ENCODE data around the gene USP13.
"Not testable (repeated sequence)": the region's sequence is repeated elsewhere in the genome, so short reads cannot be mapped to it uniquely, and the experiment has no call there.

USP13 gene

DNA sequence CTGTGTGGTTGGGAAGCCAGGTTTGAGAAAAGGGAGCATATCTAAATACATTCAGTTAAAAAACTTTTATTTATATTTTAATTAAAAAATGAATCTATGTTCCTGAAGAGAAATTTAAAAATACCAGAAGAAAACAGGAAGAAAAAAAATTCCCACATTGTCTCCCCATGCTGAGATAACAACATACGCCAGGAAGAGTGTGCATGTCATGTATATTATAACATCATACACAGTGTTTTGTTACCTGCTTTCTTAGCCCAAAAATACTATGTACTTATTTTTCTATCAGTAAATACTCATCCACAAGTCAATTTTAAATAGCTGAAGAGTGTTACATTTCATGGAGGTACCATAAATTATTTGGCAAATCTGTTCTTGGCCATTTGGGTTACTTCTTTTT lies 18.5 kb downstream of the USP13 start:
- TF ChIP-seq GATA1 (IDR thresholded peaks at IDR 0.05; ENCODE audit: low read depth, low read length): no peak
- TF ChIP-seq POLR2A (IDR thresholded peaks at IDR 0.05; ENCODE audit: low read length): no peak
- DNase-seq: no peak

DNA sequence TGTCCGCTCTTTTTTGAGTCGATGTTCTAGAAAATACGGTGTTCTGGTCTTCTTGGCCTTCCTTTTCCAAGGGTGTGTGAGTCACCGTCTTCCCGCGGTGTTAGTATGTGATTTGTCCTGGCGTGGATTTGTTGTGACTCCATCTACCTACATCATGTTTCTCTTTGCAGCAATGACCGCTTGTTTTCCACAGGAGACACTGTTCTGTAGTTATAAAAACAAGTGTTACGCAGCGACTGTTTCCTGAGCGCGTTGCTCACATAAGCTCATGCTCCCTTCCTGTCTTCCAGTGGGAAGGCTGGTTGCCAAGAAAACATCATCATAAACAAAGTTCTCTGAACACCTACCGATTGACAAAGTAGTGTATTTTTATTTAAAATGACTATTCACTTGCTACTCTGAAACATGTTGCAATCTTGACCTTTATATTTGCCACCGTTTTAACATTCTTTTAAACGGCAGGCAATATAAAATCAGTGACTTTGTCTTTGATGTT lies 19.0 kb downstream of the USP13 start:
- no peak for DNase-seq
- TF ChIP-seq GATA1 (IDR thresholded peaks at IDR 0.05; ENCODE audit: low read depth, low read length): no peak
- no peak for TF ChIP-seq POLR2A (IDR thresholded peaks at IDR 0.05; ENCODE audit: low read length)

DNA sequence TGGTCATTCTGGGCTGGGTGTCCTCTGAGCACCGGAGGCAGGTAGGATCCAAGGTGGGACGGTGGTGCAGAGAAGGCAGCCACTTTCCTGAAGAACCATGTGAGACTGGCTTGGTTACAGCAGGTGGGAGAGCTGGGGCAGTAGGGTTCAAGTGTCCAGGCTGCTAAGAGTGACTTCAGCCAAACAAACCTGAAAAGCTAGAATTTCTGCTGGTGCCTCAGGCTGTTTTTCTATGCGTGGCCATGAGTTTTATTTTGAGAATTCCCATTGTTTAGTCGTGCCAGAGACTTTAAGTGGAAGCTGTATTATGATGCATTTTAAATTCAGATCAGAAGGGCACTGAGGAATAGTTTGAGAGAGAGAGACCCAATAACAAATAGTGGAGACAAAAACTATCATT lies 20.1 kb downstream of the USP13 start:
- DNase-seq: no peak
- no peak for TF ChIP-seq GATA1 (IDR thresholded peaks at IDR 0.05; ENCODE audit: low read depth, low read length)
- no peak for TF ChIP-seq POLR2A (IDR thresholded peaks at IDR 0.05; ENCODE audit: low read length)

DNA sequence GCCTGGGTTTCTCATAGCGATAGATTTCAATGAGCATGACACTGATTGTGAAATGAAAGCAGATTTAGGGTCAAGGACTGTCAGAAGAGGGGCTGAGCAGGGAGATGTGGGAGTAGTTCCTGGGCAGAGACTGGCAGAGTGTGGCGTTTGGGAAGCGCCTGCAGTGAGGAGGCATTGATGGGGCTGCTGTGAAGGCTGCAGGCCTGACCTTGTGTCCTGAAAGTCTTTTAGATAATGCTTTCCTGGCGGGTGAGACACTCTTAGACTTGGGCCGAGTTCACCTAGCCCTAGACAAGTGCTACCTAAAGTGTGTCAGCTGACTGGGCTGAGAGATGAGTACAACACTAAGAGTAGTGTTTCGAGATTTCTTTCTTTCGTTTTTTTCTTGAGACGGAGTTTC lies 20.7 kb downstream of the USP13 start:
- DNase-seq: no peak
- TF ChIP-seq POLR2A (IDR thresholded peaks at IDR 0.05; ENCODE audit: low read length) (no peak), GATA1 (IDR thresholded peaks at IDR 0.05; ENCODE audit: low read depth, low read length) (no peak)

DNA sequence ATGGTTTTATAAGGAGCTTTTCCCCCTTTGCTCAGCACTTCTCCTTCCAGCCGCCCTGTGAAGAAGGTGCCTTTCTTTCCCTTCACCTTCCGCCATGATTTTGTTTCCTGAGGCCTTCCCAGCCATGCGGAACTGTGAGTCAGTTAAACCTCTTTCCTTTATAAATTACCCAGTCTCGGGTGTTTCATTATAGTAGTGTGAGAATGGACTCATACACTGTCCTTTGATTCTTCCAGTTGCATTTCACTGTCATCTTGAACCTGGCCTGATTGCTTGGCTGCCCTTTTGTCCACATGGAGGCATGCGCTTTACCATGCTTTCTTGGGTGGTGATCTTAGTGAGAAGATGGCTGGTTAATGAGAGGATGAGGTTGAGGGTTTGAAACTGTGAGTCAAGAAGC lies 23.2 kb downstream of the USP13 start:
- no peak for DNase-seq
- TF ChIP-seq GATA1 (IDR thresholded peaks at IDR 0.05; ENCODE audit: low read depth, low read length): no peak
- no peak for TF ChIP-seq POLR2A (IDR thresholded peaks at IDR 0.05; ENCODE audit: low read length)

DNA sequence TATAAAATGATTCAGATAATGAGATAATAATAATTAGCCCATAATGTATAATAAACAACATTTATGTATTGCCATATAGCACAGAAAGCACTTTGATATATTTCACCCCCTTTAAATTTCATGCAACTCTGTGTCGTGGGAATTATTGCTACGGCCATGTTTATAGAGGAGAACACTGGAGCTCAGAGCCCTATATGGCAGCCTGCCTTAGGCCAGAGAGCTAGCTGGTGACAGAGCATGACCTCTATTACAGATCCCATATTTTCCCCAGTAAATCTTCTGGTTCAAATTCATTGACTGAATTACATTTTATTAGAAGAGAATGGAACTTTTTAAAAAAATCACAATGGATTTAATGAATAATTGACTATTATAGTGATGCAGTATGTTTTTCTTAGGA lies 25.0 kb downstream of the USP13 start:
- DNase-seq: no peak
- no peak for TF ChIP-seq POLR2A (IDR thresholded peaks at IDR 0.05; ENCODE audit: low read length)
- TF ChIP-seq GATA1 (IDR thresholded peaks at IDR 0.05; ENCODE audit: low read depth, low read length): no peak

DNA sequence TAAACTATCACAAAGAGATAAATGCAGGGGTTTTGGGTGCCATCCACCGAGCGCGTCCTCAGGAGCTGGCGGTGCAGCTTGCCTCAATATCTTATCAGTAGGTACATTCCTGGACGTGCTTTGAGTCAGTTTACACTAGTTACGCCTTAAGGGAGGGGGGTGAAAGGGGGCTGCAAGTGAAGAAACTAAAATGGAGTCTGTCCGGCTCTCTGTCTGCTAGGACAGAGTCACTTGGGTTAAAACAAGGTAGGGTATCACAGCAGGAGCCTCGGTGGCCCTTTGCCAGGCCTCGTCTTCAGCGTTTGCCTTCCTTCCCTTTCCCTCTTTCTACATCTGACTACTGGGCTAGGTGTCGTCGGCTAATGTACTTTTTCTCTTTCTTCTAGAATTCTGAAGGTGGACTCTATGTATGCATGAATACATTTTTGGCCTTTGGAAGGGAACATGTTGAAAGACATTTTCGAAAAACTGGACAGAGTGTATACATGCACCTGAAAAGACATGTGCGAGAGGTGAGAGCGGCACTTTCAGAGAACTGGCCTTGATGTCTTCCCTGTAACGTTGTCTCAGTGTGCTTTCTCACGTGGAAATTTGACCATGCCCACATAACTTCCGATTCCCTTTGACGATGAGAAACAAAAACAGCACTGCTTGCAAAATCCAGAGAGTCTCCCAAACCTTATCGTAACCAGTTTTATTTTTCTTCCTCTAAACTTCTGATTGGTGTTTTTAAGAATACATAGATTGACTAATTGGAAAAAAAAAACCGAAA lies 28.8 kb downstream of the USP13 start:
- DNase-seq: no peak
- no peak for TF ChIP-seq GATA1 (IDR thresholded peaks at IDR 0.05; ENCODE audit: low read depth, low read length)
- no peak for TF ChIP-seq POLR2A (IDR thresholded peaks at IDR 0.05; ENCODE audit: low read length)

DNA sequence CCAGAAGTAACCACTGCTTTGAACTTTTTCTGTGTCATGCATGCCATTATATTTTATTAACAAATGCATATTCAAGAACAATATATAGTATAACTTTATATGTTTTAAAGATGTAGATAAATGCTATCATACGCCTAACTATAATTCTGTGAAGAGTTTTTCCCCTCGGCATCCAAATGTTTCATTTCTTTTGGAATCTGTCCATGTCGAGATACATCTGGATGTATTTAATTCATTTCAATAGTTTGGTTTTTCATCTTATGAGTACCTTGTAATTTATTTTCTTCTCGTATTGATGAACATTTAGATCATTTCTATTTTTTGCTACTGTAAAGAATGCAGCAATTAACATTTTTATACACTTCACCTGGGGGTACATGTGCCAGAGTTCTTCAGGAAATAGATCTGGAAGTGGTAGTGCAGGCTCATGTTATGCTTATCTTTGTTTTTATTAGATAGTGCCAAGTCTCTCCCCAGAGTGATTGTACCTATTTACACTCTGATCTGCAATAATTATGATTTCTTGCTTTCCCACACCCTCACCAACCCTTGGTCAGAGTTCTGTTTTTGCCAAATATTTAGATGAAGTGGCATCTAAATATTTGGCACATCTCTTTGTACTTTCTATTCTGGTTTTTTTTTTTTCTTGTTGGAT lies 29.7 kb downstream of the USP13 start:
- TF ChIP-seq POLR2A (IDR thresholded peaks at IDR 0.05; ENCODE audit: low read length): no peak
- TF ChIP-seq GATA1 (IDR thresholded peaks at IDR 0.05; ENCODE audit: low read depth, low read length): no peak
- no peak for DNase-seq

DNA sequence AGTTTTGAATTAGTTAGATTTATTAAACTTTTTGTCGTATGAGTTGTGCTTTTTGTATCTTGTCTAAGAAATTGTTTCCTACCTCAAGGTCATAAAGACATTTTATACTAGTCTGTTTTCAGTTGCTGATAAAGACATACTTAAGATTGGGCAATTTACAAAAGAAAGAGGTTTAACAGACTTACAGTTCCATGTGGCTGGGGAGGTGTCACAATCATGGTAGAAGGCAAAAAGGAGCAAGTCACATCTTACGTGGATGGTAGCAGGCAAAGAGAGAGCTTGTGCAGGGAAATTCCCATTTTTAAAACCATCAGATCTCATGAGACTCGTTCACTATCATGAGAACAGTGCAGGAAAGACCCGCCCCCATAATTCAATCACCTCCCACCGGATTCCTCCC lies 30.4 kb downstream of the USP13 start:
- not testable (repeated sequence) for DNase-seq

DNA sequence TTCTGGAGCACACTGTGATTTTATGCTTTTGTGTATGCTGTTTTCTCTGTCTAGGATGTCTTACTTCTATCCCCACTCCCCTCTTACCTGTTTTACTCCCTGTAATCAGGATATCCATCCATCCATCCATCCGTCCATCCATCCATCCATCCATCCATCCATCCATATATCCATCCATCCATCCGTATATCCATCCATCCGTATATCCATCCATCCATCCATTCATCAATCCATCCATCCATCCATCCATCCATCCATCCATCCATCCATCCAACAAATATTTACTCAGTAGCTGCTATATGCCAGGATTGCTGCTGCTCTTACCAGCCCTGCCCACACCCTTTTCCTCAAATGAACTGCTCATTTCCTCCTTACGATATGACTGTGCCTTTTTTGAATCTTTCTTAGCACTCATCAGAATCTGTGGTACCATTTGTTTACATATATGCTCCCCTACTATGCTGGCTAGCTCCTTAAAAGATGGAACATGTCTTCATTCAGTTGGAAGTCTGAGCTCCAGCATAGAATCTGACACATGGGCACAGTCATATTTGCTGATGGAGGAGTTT lies 35.2 kb downstream of the USP13 start:
- DNase-seq: no peak
- TF ChIP-seq POLR2A (IDR thresholded peaks at IDR 0.05; ENCODE audit: low read length) (no peak), GATA1 (IDR thresholded peaks at IDR 0.05; ENCODE audit: low read depth, low read length) (no peak)

DNA sequence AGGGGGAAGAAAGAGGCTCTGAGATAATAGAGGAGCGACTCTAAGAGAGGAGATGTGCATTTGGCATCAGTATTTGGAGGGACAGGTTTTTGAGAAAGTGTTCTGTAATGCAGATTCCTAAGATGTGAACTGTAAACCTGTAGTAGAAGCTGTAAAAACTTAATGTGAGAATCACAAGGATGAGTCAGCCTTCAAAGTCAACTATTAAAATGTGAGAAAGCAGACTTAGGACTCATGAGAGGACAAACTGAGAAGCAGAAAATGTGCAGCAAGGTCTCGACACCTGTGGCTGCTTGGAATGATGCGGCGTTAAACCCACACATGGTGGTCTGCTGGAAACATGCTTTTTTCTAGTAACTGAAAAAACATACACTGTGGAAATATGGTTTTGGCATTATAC lies 36.0 kb downstream of the USP13 start:
- TF ChIP-seq POLR2A (IDR thresholded peaks at IDR 0.05; ENCODE audit: low read length): no peak
- no peak for TF ChIP-seq GATA1 (IDR thresholded peaks at IDR 0.05; ENCODE audit: low read depth, low read length)
- no peak for DNase-seq

DNA sequence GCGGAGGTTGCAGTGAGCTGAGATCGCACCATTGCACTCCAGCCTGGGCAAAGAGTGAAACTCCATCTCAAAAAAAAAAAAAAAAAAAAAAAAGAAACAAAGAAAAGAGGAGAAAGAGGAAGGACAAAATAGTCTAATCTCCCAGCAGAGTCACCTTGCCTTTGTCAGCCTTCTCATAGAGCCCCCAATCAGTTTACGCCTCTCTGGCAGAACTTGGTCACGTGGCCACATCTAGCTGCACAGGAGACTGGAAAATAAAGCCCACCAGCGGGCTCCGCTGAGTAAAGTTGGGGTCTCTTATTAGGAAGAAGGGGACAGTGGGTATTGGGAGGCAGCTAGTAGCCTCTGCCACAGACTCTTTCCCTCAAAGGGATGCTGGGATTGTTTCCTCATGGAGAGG lies 41.9 kb downstream of the USP13 start:
- DNase-seq: no peak
- TF ChIP-seq GATA1 (IDR thresholded peaks at IDR 0.05; ENCODE audit: low read depth, low read length) (no peak), POLR2A (IDR thresholded peaks at IDR 0.05; ENCODE audit: low read length) (no peak)

DNA sequence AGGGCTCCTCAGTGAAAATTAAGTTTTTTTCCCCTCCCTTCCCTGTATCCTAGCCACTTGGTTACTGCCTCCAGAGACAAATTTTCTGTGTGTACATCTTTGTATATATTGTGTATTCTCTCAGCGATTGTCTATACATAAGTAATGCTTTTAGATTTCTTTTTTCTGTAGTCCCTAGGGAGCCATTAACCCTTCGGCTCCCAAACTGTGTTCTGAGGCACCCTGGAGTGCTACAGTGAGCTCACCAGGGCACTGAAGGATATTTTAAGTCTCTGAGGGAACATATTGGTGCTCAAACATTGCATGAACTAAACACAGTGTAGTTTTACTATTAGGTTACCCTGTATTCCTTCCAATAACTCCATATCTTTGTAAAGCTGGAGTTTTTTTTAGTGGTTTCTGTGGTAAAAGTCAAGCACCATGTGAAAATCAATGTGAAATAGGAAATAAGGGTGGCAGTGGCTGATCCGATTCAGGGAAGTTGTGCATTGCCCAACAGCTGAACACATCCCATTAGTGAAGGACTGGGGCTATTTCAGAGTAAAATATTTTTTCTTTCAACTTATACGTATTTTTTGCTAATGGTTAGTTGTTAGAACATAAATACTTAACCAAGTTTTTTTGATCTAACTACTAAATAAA lies 43.0 kb downstream of the USP13 start:
- TF ChIP-seq POLR2A (IDR thresholded peaks at IDR 0.05; ENCODE audit: low read length) (no peak), GATA1 (IDR thresholded peaks at IDR 0.05; ENCODE audit: low read depth, low read length) (no peak)

DNA sequence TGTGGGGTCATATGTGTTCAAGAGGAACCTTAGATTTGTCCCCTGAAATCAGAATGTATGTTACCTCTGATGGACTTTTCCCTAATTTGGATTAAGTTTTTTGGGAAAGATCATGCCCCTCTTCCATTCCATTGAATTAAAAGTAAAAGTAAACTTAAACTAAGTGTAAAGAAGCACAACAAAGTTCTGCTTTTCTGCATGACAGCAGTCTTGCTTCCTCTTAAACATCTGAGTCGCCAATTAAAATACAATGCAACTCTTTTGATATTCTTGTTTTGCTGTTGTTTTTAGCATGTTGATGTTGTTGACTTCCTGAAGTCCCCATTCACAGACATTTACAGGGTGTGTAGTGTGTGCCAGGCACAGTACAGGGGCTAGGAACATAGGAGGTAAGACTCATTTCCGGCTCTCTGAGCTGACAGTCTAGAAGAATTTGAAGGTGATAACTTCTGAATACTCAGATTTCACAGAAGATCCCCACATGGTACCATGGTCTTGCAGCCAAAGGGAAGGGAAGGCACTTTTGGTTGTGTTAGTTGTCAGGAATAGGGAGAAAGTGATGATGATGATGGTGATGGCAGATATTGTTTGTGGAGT lies 45.0 kb downstream of the USP13 start:
- no peak for DNase-seq
- no peak for TF ChIP-seq GATA1 (IDR thresholded peaks at IDR 0.05; ENCODE audit: low read depth, low read length)
- no peak for TF ChIP-seq POLR2A (IDR thresholded peaks at IDR 0.05; ENCODE audit: low read length)

More for the DNA sequence above, 43.0 kb downstream of the USP13 start:
- no peak for DNase-seq

Data from erythroblast (primary cell).